Prostate gland (tissue), 2 donors: Measurements from ENCODE around the gene PRDM1.

Experiments
- POLR2A ChIP-seq: fragments of 450-650 bp; IDR thresholded peaks from one replicate; pipeline ENCODE4 v1.6.1; 2016; ENCODE audit warnings: antibody characterized with exemption, mild to moderate bottlenecking
- TF ChIP-seq, protein P1 (sequence below), 4 experiments: fragments of 200-600 bp in 2 of 4; fragments of 450-650 bp in 2 of 4; sonication (generic) in 2 of 4; IDR thresholded peaks; 1 replicate in 3 of 4; 2 replicates in 1 of 4; pipeline ENCODE4 v1.5.1; 2016 to 2019; ENCODE audit warnings: antibody characterized with exemption in 4 of 4, mild to moderate bottlenecking in 2 of 4, moderate library complexity in 2 of 4

GRCh38 chr6:106048336-106048735 is 37.8 kb upstream of the PRDM1 start:
- TF ChIP-seq, protein P1, sequence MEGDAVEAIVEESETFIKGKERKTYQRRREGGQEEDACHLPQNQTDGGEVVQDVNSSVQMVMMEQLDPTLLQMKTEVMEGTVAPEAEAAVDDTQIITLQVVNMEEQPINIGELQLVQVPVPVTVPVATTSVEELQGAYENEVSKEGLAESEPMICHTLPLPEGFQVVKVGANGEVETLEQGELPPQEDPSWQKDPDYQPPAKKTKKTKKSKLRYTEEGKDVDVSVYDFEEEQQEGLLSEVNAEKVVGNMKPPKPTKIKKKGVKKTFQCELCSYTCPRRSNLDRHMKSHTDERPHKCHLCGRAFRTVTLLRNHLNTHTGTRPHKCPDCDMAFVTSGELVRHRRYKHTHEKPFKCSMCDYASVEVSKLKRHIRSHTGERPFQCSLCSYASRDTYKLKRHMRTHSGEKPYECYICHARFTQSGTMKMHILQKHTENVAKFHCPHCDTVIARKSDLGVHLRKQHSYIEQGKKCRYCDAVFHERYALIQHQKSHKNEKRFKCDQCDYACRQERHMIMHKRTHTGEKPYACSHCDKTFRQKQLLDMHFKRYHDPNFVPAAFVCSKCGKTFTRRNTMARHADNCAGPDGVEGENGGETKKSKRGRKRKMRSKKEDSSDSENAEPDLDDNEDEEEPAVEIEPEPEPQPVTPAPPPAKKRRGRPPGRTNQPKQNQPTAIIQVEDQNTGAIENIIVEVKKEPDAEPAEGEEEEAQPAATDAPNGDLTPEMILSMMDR (IDR thresholded peaks at IDR 0.05), result no peak
- no peak for TF ChIP-seq POLR2A
